HepG2 (cell line): Measurements from ENCODE around the gene TFEB. TPM values are rescaled to one million over a fixed set of nuclear protein-coding genes. Genes with fewer than 3 reads are reported as not detected.
A peak's percentile ranks its signal among the peaks of the same experiment; 100 is the strongest.

Experiments used
- ADNP ChIP-seq: sonication (generic); formaldehyde crosslinking; IDR thresholded peaks from 2 replicates; pipeline ENCODE4 v1.4.0; 2020; ENCODE audit warnings: missing genetic modification reagents
- ARHGAP35 ChIP-seq: sonication (generic); formaldehyde crosslinking; IDR thresholded peaks from 2 replicates; pipeline ENCODE4 v1.9.0; 2022; ENCODE audit warnings: mild to moderate bottlenecking, inconsistent platforms, moderate library complexity, missing genetic modification reagents, borderline replicate concordance
- ARID5B ChIP-seq: IDR thresholded peaks from 2 replicates; pipeline ENCODE4 v1.4.0; 2020; ENCODE audit warnings: mild to moderate bottlenecking, missing genetic modification reagents
- CAMTA2 ChIP-seq: sonication (generic); formaldehyde crosslinking; IDR thresholded peaks from 2 replicates; pipeline ENCODE4 v1.4.0; 2020; ENCODE audit warnings: mild to moderate bottlenecking, missing genetic modification reagents, borderline replicate concordance
- CREBL2 ChIP-seq: sonication (generic); formaldehyde crosslinking; IDR thresholded peaks from 2 replicates; pipeline ENCODE4 v1.8.1; 2023; ENCODE audit warnings: missing genetic modification reagents, mild to moderate bottlenecking, borderline replicate concordance
- E2F5 ChIP-seq: sonication (generic); formaldehyde crosslinking; conservative IDR thresholded peaks from 2 replicates; pipeline ENCODE4 v1.4.0; 2020; ENCODE audit warnings: missing genetic modification reagents
- EHMT2 ChIP-seq: fragments of 200-600 bp; sonication (generic); IDR thresholded peaks from 2 replicates; pipeline ENCODE4 v1.7.0; 2017; ENCODE audit warnings: antibody characterized with exemption, low read depth, low read length, borderline replicate concordance
- FOXA3 ChIP-seq: IDR thresholded peaks from 2 replicates; pipeline ENCODE4 v1.6.1; 2016; ENCODE audit warnings: missing genetic modification reagents, missing compliant biosample characterization
- JUN ChIP-seq: sonication (generic); formaldehyde crosslinking; IDR thresholded peaks from 2 replicates; pipeline ENCODE4 v1.4.0; 2020; ENCODE audit warnings: mild to moderate bottlenecking, missing genetic modification reagents
- MEIS1 ChIP-seq: sonication (generic); formaldehyde crosslinking; IDR thresholded peaks from 2 replicates; pipeline ENCODE4 v1.9.0; 2021; ENCODE audit warnings: mild to moderate bottlenecking, missing genetic modification reagents, moderate library complexity, borderline replicate concordance
- MLXIP ChIP-seq: sonication (generic); formaldehyde crosslinking; IDR thresholded peaks from 2 replicates; pipeline ENCODE4 v1.9.0; 2021; ENCODE audit warnings: missing genetic modification reagents, borderline replicate concordance
- NFIC ChIP-seq: IDR thresholded peaks from 2 replicates; pipeline ENCODE4 v1.6.1; 2012; ENCODE audit warnings: mild to moderate bottlenecking, low read length, inconsistent platforms
- NR2F2 ChIP-seq: IDR thresholded peaks from 2 replicates; pipeline ENCODE4 v1.6.1; 2012; ENCODE audit warnings: low read depth, inconsistent platforms, borderline replicate concordance
- SETDB1 ChIP-seq: sonication (generic); formaldehyde crosslinking; IDR thresholded peaks from 2 replicates; pipeline ENCODE4 v1.5.1; 2020; ENCODE audit warnings: missing genetic modification reagents, mild to moderate bottlenecking, borderline replicate concordance
- SIN3A ChIP-seq: IDR thresholded peaks from 2 replicates; pipeline ENCODE4 v1.6.1; 2011; ENCODE audit warnings: low read depth, mild to moderate bottlenecking, control low read depth, low read length, borderline replicate concordance
- TMF1 ChIP-seq: sonication (generic); formaldehyde crosslinking; IDR thresholded peaks from 2 replicates; pipeline ENCODE4 v1.8.1; 2022; ENCODE audit warnings: low read depth, missing genetic modification reagents
- ZFY ChIP-seq: sonication (generic); formaldehyde crosslinking; IDR thresholded peaks from 2 replicates; pipeline ENCODE4 v1.4.0; 2020; ENCODE audit warnings: missing genetic modification reagents
- ZMYM4 ChIP-seq: sonication (generic); formaldehyde crosslinking; IDR thresholded peaks from 2 replicates; pipeline ENCODE4 v1.8.1; 2023; ENCODE audit warnings: mild to moderate bottlenecking, missing genetic modification reagents
- ZNF30 ChIP-seq: sonication (generic); formaldehyde crosslinking; IDR thresholded peaks from 2 replicates; pipeline ENCODE4 v1.5.0; 2020; ENCODE audit warnings: mild to moderate bottlenecking, missing genetic modification reagents
- ZNF337 ChIP-seq: sonication (generic); formaldehyde crosslinking; IDR thresholded peaks from 2 replicates; pipeline ENCODE4 v1.5.1; 2020; ENCODE audit warnings: missing genetic modification reagents, low read depth, mild to moderate bottlenecking, borderline replicate concordance
- ZNF564 ChIP-seq: sonication (generic); formaldehyde crosslinking; IDR thresholded peaks from 2 replicates; pipeline ENCODE4 v1.8.1; 2023; ENCODE audit warnings: mild to moderate bottlenecking, missing genetic modification reagents
- ZNF800 ChIP-seq: sonication (generic); formaldehyde crosslinking; IDR thresholded peaks from 2 replicates; pipeline ENCODE4 v1.4.0; 2020; ENCODE audit warnings: missing genetic modification reagents
- polyA plus RNA-seq, 8 experiments: library from polyadenylated mRNA; depleted of rRNA in 3 of 8; stranded (reverse) in 7 of 8; unstranded in 1 of 8; fragments of >200 nt; fragmentation: Illumina TruSeq in 4 of 8; extraction: Trizol in 4 of 8; gene quantifications; 2 replicates each; pipeline versions ENCODE4 v1.2.1 to v1.2.3, GENCODE V29; 2011 to 2016; ENCODE audit warnings: low read depth in 4 of 8, missing spikeins in 1 of 8, mixed read lengths in 1 of 8; ENCODE audit not compliant: insufficient read depth in 1 of 8
- total RNA-seq, 5 experiments: library from RNA; depleted of rRNA; stranded (reverse); fragments of >200 nt; fragmentation: Illumina TruSeq; extraction: Trizol; gene quantifications; 2 replicates each; pipeline ENCODE4 v1.2.3, GENCODE V29; 2016; ENCODE audit warnings: low read depth in 1 of 5

Gene TFEB
- total and polyA plus RNA-seq, 2 of the 13 experiments (the other 11 are each of a cell fraction or from before 2014, with no cell fraction given) = 13.3 to 18.7 TPM

- no peak for TF ChIP-seq CAMTA2 (CRISPR knock-in tag)
- 0 out of 2 replicates have a peak, but pooled peaks have one; percentile 15 for TF ChIP-seq SETDB1 (CRISPR knock-in tag)
- TF ChIP-seq ZNF337 (CRISPR knock-in tag) = no peak
- no peak for TF ChIP-seq NFIC
- no peak for TF ChIP-seq ZNF564 (CRISPR knock-in tag)
- TF ChIP-seq MLXIP (CRISPR knock-in tag) = no peak
- no peak for TF ChIP-seq NR2F2
- no peak for TF ChIP-seq TMF1
- no peak for TF ChIP-seq ARHGAP35 (CRISPR knock-in tag)
- TF ChIP-seq ZNF800 (CRISPR knock-in tag) = no peak
- TF ChIP-seq FOXA3 = no peak
- no peak for TF ChIP-seq MEIS1 (CRISPR knock-in tag)
- TF ChIP-seq ZFY = 0 out of 2 replicates have a peak, but pooled peaks have one; percentile 16
- TF ChIP-seq EHMT2 = no peak
- no peak for TF ChIP-seq ZMYM4
- no peak for TF ChIP-seq JUN (CRISPR knock-in tag)
- no peak for TF ChIP-seq E2F5 (CRISPR knock-in tag)
- no peak for TF ChIP-seq ARID5B
- no peak for TF ChIP-seq ADNP (CRISPR knock-in tag)
- TF ChIP-seq CREBL2 (CRISPR knock-in tag) = no peak
- no peak for TF ChIP-seq SIN3A
- 0 out of 2 replicates have a peak, but pooled peaks have one; percentile 40 for TF ChIP-seq ZNF30 (CRISPR knock-in tag)
Measured at GRCh38 chr6:41683273-41683522, 52.2 kb downstream of the TFEB start (continued).
